ENCODE results near the gene IL12A.

IL12A gene

DNA sequence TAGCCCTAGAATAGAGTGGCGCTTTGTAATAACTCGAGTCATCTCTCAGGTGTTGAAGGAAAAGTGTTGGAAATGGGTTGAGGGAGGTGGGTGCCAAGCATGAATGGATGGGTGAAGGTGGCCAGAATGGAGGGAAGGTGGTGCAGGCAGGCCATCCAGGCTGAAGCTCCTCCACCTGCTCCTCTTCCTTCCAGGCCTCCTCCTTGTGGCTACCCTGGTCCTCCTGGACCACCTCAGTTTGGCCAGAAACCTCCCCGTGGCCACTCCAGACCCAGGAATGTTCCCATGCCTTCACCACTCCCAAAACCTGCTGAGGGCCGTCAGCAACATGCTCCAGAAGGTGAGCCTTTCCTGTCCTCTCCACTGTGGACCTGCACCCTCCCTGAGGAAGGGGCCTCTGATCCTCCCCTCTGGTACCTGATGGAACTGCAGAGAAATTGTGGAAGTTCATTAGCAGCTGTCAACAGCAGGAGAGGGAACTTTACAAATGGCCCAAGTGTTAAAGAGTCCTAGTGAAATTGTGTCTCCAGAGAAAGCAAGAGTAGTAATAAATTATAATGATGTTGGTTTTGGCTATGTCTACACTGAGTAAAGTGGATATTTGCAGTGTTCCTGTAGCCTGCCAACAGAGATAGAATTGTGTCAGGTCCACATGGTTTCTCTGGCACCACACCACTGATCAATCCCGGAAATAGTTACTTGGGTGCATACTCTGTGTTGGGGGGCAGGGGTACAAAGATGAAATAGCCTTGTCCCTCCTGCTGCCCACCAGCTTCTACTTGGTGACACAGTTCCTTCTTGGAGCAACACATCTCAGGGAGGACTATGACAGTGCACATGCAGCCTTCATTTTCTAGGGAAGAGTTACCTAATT lies 1.6 kb downstream of the IL12A start:
- DNase-seq (ENCODE audit: low read depth in 3 of 3, low spot score in 1 of 3), result no peak

DNA sequence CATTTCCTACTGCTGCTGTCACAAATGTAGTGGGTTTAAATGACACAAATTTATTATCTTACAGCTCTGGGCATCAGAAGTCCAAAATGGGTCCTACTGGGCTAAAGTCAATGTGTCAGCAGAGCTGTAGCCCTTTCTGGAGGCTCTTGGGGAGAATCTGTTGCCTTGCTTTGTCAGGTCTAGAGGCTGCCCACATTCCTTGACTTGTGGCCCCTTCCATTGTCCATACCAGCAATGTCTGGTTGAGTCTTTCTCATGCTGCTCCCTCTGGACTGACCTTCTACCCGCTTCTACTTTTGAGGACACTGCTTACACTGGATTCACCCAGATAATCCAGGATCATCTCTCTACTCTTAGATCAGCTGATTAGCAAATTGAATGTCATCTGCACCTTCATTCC lies 3.0 kb downstream of the IL12A start:
- DNase-seq (ENCODE audit: low read depth in 3 of 3, low spot score in 1 of 3), result no peak

DNA sequence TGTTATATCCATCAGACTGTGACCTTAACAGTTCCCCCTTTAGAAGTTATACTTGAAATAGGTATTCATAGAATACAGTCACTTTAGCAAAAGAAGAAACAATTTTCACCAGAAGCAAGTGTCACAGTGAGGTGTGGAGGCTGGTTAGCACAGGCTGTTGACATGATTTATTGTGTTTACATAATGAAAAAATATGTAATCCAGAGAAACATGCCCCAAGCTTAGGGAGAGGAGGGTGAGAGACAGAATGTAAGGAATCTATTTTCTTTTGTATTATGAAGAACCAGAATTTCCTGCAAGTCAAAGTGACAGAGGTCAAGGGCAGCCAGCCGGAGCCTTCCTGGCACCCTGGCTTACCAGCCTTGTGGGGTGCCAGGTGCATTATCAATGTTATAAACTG lies 4.0 kb downstream of the IL12A start:
- DNase-seq (ENCODE audit: low read depth in 3 of 3, low spot score in 1 of 3), result no peak

DNA sequence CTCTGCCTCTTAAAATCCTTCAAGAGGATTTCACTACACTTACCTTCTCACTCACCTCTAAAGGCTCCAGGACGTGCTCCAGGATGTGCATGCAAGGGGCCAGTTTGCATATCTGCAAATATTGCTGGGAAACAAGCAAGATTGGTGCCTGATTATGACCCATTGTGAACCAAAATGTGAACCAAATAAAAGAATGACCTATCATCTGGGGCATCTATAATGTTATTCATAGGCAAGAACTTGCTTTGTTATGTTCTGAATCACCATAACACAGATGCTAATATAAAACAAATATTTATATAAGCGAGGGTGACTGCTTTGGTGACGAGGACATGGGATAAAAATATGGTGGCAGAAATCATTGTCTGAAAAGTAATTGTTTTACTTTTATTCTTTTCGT lies 5.5 kb downstream of the IL12A start:
- no peak for DNase-seq (ENCODE audit: low read depth in 3 of 3, low spot score in 1 of 3)

DNA sequence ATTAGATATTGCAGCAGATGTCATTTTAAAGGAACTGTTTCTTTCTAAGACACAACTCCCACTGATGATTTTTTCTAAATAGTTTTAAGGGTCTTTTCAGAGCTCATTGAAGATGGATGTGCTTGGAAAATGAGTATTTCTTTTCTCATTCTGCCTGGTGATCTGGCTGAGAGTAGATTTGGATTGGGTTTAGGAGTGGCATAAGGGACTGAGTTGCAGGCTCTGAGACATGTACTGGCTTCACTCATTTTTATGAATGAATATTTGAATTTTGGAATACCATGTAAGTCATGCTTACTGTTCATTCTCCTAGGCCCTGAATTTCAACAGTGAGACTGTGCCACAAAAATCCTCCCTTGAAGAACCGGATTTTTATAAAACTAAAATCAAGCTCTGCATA lies 6.5 kb downstream of the IL12A start:
- no peak for DNase-seq (ENCODE audit: low read depth in 3 of 3, low spot score in 1 of 3)

DNA sequence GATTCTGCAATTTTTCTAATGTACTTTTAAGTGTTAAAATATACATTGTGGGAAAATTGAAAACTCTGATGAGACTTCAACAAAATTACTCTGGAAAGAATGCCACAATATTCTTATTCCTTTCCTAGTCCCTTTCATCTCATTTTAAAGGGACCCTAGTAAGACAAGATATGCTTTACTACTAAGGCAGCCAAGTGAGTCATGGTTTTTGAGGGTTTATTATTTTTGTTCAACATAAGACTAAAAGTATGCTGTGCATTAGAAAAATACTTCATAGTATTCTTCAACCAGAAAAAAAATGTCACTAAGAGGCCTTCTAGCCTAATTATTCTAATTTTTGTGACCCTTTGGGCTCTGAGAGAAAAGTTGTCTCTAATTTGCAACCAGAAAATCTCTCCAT lies 7.4 kb downstream of the IL12A start:
- no peak for DNase-seq (ENCODE audit: low read depth in 3 of 3, low spot score in 1 of 3)

DNA sequence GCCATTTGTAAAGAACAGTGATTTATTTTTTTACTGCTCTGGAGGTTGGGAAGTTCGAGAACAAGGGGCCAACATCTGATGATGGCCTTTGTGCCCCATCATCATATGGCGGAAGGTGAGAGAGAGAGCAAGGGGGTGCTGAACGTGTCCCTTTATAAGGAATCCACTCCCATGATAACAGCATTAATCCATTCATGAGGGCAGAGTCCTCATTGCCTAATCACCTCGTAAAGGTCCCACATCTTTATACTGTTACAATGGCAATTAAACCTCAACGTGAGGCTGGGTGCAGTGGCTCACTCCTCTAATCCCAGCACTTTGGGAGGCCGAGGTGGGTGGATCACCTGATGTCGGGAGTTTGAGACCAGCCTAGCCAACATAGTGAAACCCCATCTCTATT lies 8.3 kb downstream of the IL12A start:
- no peak for DNase-seq (ENCODE audit: low read depth in 3 of 3, low spot score in 1 of 3)

DNA sequence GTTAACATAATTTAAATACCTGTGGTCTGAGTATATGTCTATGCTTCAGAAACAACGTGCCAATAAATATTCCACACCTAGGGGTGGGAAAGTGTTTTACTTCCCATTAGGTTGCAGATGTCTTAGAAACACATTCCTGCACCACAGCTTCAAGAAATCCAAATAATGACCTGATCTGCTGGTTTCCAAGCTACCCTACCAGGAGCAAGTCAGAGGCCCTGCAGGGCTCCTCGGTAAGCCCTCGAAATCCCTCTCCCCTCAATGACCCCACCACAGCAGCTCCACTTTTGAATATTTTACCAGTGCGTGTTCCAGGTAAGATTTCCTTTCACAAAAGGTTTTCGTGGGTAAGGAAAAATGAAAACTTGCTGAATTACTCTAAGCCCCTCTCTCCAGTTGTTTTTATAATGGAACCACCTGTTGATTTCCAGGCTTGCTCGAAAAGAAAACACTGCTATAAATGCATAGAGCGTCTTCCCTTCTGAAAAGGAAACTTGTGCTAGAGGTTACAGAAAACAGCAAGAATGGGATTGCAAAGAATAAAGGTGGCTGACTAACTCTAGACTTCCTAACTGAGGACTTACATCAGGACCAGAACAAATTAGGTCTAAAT lies 12.6 kb downstream of the IL12A start:
- no peak for DNase-seq (ENCODE audit: low read depth in 3 of 3, low spot score in 1 of 3)

DNA sequence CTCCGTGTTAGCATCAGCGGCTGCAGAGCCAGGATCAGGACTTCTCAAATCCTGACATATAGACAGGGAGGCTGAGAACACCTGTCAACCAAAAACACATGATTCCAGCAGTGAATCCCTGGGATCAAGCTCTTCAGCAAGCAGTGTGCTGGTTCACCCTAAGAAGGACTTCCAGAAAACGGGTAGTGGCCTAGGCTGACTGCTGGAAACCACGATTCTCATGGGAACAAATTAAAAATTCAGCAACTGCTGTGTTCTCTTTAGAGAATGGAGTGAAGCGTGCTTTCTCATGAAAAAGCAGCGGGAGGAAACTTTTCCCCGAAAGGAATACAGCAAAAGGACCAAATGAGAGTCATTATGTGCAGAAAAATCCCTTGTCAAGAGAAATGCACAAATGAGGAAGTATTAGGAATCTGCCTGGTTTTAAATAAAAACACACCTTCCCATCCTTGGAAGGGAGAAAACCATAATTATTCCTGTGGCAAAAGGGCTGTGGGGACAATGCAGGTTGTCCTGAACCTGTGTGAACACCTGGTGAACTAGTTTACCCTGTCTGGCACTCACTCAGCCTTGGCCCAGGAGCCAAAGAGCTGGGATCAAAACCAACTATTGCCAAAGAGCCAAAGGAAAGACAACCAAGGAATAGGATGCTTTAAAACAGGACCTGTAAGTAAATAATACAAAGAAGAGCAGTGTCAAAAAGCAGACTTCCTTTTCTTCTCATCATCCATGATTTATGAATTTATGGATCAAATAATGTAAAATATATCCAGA lies 13.4 kb downstream of the IL12A start:
- no peak for DNase-seq (ENCODE audit: low read depth in 3 of 3, low spot score in 1 of 3)

DNA sequence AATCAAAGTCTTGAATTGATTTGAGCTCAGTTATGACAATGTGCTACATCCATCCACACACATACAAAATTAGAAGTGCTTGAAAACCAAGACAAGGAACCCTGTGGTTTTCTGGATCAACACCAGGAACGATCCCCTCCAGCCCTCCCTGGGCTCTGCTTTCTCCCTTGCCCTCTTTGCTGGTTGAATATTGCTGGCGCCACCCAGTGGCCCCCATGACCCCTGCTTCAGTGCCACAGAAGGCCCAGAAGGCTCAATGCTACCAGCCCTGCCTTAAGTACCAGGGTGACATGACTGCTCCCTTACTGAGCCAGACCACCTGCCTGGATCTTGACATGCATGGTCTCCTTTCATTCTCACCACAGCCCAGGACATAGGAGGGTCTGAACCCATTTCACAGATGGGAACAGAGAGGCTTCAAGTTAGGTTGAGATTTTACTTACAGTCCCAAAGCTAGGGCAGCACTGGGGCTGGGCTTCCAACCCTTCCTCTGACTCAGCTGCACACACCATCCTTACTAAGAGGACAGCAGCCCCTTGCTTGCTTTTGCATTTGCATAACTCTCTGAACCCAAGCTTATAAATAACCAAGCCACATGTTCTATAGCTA lies 15.0 kb downstream of the IL12A start:
- DNase-seq (ENCODE audit: low read depth in 3 of 3, low spot score in 1 of 3), result no peak

DNA sequence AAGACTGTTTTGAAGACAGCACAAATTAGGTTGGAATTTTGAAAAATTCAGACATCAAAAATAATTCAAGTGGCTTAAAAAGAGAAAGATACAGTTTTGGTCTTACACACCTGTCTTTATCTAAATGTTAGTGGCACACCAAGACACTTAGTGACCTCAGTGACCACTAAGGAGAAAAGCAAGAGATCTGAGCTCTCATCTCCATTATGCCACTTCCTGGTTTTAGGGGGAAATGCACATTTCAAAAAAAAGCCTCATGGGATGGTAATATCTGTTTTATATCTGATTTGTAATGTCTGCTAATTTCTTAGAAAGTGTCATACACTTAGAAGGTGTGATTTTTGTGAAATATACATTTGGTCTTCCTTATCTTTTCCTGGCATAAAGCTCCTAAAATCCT lies 16.4 kb downstream of the IL12A start:
- no peak for DNase-seq (ENCODE audit: low read depth in 3 of 3, low spot score in 1 of 3)

DNA sequence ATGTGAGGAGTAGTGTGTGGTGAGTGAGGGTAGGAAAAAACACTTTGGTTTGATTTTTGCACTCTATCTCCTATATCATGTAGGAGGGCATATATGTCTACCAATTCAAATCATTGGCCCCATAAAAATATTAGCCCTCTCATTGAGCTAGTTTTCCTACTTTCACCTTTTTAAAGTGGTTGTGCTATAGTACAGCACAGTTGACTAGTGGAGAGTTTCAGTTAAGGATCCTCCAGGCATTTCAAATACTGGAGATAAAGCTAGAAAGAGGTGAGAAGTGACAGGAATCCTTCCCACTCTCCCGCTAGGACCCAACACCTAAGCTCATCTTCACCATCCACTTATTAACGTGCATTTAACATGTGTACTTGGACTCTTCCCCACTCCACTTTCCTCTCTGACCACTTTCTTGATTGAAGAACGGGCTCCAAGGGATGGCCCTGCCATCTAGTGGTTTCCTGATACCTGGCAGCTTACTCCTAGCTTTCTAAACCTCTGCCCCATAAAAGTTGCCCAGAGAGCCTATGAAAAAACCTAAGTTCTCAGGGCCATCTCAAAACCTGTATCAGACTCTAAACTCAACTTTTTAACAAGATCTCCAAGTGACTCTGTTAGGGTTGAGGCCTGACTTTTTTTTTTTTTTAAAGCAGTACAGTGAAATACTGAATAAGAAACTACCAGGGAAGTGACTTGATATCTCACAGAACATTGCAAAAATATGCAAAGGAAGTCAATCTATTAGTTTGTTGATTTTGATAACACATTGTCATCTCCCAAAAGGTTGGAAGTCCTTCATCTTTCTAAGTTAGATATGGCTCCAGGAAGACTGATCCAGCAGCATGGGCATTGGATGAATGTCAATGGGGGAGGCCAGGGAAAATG lies 17.9 kb downstream of the IL12A start:
- DNase-seq (ENCODE audit: low read depth in 3 of 3, low spot score in 1 of 3), result no peak

DNA sequence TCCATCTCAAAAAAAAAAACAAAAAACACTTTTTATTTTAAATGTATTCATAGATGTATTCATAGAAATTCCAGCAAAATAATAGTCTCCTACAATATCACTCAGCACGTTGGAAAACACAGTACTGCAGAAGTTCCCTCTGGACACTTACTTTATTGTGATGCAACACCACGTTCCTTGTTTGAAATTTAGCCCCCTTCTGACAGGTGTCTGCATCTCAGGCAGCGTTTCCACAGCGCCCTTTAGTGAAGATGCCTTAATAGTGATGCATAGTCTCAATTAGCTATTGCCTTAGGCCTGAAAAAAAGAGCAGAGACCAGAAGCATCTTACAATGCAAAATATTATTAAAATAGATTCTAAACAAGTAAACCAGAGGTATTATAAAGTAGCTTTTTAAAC lies 20.3 kb downstream of the IL12A start:
- DNase-seq (ENCODE audit: low read depth in 3 of 3, low spot score in 1 of 3), result no peak

DNA sequence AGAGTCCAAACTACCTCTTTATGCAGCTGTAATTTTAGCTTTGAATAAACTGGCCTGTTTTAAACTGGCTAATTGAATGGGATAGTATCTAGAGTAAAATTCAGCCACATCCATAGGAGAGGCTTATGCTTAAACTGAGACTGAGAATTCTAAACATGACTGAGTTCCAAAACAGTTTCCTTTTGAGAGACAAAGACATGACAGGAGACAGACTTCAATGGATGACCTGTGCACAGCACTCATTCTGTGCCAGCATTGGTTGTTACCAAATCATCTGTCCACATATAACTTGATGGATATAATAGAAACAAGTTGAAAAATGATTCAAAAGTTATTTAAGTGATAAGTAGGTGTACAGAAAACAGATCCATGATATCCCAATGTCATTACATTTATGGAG lies 20.9 kb downstream of the IL12A start:
- no peak for DNase-seq (ENCODE audit: low read depth in 3 of 3, low spot score in 1 of 3)

DNA sequence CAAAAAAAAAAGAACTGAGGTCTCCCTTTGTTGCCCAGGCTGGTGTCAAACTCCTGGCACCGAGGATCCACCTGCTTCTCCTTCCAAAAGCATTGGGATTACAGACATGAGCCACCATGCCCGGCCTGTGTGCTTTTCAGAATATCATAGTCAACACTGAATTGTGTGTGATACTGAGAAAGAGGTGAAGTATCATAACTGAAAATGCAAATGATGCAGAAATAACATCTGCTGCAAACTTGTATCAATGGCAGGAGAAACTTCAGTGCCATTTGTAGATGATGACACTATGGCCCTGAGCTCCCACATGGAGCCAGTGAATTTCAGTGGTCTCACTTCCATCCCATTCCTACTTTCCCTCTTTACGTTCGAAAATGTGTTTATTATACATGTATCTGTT lies 21.9 kb downstream of the IL12A start:
- DNase-seq (ENCODE audit: low read depth in 3 of 3, low spot score in 1 of 3), result no peak

DNA sequence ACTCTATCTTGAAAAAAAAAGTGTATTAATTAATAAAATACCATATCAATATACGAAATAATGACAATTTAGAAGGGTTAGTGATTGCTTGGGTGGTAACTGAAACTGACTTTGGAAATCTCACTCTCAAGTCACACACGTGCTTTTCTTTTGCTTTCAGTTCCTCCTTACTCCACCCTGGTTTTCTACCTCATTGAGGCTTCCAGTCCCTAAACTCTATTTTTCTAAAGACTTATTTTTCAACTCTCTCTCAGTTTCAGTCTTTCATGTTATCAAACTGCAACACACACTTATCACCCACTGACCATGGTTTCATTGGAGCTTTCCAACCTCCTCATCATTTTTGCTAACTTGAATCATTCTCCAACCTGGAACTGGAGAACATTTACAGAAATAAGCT lies 23.5 kb downstream of the IL12A start:
- no peak for DNase-seq (ENCODE audit: low read depth in 3 of 3, low spot score in 1 of 3)

DNA sequence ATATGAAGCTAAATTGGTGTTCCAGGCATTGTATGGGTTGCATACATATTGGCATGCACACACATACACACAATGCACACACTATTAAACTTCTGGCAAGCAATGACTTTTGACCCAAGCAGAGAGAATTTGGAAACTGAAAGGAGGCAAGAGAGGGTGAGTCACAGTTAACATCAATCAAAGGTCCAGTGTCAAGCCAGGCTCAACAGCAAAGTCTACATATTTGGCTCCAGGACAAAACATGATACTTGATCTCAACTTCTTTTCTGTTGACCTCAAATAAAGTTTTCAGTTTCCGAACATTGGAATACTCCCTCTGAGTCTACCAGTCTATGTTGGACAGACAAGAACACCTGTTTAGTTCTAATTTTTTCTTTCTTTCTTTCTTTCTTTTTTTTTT lies 28.3 kb downstream of the IL12A start:
- no peak for DNase-seq (ENCODE audit: low read depth in 3 of 3, low spot score in 1 of 3)

DNA sequence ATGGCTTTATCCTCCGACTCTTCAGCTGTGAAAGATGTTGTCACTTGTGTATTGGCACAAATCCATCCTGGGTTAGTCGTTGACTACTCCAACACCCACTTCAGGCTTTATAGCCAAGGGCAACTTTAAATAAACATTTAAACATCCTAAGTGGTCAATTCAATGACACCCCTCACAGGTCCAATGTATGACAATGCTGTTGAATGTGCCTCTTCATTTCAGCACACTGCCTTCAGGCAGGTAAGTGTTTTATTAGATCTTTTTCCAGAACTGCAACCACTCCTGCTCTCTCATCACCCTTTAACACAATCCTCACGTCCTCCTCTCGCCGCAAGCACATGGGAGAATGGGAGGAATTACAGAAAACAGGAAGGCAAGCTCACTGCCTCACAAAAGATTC lies 30.3 kb downstream of the IL12A start:
- no peak for DNase-seq (ENCODE audit: low read depth in 3 of 3, low spot score in 1 of 3)

DNA sequence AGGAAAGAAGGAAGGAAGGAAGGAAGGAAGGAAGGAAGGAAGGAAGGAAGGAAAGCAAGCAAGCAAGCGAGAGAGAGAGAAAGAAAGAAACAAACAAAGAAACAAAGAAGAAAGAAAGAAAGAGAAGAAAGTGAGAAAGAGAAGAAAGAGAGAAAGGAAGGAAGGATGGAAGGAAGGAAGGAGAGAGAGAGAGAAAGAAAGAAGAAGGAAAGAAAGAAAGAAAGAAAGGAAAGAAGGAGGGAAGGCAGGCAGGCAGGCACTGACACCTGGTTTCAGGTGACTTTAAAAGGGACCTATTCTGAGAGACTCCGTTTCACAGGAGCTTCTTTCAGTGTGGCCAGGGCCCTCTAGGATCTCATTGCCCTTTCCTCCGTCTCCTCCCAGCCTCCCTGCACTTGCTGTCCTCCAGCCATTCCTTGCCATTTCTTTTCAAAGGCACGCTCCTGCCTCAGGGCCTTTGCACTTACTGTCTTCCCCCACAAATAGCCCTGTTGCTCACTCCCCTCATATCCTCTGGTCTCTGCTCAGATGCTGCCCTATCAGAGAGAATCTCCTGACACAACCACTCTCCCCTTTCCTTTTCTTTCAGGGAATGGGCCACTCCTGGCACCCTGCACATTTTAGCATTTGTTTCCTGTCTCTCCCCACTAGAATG lies 31.5 kb downstream of the IL12A start:
- no peak for DNase-seq (ENCODE audit: low read depth in 3 of 3, low spot score in 1 of 3)

DNA sequence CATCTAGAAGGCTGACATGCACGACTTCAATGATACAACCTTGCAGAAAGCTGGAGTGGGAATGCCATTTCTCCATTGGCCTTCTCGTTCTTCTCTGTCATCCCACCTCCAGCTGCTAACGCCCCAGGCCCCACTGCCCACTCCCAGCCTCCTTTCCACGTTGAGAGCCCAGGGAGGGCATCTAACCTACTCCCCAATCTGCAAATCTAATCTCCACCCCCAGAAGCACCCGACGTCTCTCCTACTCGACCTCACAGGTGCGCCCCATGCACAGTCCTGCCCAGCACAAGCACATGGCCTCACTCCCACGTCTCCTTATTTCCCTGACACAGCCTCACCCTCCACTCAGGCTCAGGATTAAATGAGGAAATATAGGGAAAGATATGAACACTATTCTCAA lies 33.4 kb downstream of the IL12A start:
- no peak for DNase-seq (ENCODE audit: low read depth in 3 of 3, low spot score in 1 of 3)

All from stimulated activated CD4-positive, alpha-beta T cell treated with anti-CD3 and anti-CD28 coated beads, TNF-alpha, amount 100 ng/mL, for 1 hour (primary cell).